Cerebellar cortex (tissue), 1 donor: ENCODE measurements around the gene COPRS.

Experiments used
- DNase-seq: peaks from one replicate; pipeline ENCODE4 v3.0.0-alpha.2; 2015; ENCODE audit warnings: low spot score

Gene COPRS

GRCh38 chr17:31858642-31859486 is at the start of gene COPRS:
Gene COPRS, minus strand, starts transcription at chr17:31859244. Its CDS starts 45 bp downstream, at chr17:31859199.
- DNase-seq, result peak; percentile 81

- DNase-seq, result no peak
Measured at GRCh38 chr17:31908386-31908785, 49.3 kb upstream of the COPRS start.

- no peak for DNase-seq
Measured at GRCh38 chr17:31907342-31907962, 48.4 kb upstream of the COPRS start.

DNA sequence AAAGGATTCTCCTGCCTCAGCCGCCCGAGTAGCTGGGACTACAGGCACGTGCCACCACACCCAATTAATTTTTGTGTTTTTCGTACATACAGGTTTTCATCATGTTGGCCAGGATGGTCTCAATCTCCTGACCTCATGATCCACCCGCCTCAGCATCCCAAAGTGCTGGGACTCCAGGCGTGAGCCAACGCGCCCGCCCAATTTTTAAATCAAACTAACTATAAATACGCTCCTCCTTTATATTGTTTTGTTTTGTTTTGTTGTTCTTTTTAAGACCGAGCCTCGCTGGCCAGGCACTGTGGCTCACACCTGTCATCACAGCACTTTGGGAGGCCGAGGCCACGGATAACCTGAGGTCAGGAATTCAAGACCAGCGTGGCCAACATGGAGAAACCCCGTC is 44.4 kb upstream of the COPRS start:
- no peak for DNase-seq

DNA sequence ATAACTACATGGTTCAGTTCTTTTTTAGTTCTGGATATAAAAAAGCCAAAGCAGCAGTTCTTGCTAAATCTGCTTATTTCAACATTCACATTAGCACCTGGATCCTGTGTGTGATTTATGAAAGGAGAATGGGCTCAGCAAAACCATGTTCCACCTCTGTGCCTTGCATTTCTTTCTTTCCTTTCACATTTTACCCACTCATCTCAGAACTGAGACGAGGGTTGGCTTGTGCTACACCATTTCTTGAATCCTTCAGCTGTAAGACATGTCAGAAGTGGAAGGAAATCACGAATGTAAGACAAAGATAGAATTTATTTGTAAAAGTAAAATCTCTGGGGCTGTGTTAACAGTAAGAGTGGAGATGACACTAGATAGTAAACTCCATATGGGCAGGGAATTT is 43.6 kb upstream of the COPRS start:
- no peak for DNase-seq

DNA sequence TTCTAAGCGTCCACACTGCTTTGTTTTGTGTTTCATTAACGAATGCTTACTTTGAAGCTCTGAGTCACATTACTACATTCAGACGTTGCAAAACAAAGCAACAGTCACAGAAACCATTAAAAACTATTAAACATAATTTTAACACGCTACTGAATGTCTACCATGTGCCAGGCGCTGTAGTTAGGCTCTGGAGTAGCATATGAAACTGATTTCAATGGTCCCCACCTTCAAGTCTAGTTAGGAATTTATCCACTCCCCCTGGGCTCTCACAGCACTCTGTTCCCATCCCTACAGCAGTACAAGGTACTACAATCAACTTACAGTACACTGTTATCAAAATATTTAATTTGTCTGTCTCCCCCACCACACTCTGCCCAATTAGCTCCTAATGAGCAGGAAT is 41.8 kb upstream of the COPRS start:
- DNase-seq, result no peak

DNA sequence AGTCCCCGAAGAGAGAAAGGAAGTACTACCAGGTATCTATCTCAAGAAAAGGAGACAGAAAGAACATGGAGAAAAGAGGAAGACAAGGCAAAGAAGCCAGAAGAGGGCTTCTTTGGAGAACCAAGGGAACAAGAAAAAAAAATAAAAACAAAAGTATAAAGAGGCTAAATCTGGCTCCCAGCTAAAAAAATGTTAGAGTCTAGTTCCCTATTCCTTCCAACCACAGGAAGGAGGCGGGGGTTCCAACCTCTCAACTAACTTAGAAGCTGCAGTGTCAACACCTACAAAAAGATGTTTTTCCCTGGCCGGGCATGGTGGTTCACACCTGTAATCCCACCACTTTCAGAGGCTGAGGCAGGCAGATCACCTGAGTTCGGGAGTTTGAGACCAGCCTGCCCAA is 29.1 kb upstream of the COPRS start:
- DNase-seq, result no peak

- DNase-seq, result no peak
Measured at GRCh38 chr17:31882571-31882970, 23.5 kb upstream of the COPRS start.

DNA sequence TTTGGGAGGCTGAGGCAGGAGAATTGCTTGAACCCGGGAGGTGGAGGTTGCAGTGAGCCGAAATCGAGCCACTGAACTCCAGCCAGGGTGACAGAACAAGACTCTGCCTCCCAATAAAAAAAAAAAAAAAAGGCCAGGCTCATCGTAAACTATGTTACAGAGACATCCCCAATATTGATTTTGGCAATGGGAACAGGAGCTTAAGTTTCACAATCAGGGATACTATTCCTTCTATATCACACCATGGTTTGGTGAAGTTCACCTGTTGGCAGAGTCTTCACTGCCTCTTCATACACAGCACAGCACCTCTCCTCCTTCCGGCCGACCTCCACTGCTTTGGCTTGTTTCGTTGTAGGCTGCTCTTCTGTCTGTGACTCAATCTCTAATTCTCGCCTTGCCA is 21.3 kb upstream of the COPRS start:
- no peak for DNase-seq

DNA sequence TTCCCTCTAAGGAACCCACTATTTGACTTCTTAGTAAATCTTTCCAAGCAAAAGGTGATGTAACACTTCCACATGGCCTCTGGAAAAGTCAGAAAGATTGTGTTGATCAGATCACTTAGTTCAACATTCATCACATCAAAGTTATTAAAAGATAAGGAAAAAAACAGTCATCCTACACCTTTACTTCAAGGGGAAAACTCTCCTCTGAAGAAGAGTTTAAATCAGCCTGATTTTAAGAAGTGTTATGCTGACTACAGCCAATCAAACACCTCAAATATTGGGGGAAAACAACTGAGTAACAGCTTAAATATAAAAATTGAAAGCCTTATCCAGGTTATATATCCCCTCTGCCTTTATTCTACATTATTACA is 19.6 kb upstream of the COPRS start:
- DNase-seq, result no peak

DNA sequence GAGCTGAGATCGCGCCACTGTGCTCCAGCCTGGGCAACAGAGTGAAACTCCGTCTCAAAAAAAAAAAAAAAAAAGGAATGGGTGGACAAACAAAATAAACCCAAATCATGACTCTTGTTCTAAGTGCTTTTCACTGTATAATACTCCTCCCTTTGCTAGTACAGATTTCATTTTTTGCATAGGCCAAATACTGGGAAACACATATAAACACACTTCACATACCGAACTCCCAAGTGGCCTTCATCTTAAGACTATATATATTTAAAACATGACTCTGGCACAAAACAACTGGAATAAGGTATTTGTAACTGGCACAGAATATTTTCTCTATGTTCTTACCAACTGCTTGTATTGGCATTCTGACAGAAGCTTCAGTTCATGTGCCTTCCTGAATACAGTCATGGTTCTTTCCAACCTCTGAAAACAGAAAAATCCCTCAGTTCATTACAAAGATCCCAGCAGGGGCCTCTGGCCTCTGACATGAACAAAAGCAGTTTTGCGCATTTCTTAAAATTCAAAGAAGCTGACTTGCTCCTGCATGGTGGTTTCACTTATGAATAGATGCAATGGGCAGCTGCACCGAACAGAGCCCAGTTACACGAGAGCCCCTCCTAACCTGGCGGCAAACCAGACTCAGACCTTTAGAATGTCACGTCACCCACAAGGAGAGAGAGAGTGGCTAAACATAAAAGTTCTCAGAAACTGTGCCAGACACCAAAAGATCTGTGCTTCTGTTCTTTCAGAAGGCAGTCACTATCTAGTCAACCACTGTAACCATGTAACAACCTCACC is 19.1 kb upstream of the COPRS start:
- DNase-seq, result no peak

- no peak for DNase-seq
Measured at GRCh38 chr17:31877341-31877740, 18.3 kb upstream of the COPRS start.

DNA sequence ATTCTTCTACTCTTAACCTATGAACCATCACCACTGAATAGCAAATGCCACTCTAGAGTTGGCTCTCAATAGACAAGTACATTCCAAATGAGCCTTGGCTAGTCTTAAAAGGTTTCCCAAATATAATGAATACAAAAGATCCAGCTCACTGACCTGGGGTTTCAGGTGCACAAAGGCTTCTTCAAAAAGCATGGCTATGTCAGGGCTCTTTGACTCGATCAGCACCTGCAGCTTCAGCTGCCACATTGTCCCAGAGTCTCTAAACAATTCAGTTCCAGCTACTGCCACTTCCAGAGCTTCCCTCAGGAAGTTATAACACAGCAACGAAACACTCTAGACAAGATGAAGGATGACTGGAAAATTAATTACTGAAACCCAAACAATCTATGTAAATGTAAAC is 16.0 kb upstream of the COPRS start:
- no peak for DNase-seq

GRCh38 chr17:31869797-31870568 is 10.9 kb upstream of the COPRS start:
- DNase-seq, result no peak

DNA sequence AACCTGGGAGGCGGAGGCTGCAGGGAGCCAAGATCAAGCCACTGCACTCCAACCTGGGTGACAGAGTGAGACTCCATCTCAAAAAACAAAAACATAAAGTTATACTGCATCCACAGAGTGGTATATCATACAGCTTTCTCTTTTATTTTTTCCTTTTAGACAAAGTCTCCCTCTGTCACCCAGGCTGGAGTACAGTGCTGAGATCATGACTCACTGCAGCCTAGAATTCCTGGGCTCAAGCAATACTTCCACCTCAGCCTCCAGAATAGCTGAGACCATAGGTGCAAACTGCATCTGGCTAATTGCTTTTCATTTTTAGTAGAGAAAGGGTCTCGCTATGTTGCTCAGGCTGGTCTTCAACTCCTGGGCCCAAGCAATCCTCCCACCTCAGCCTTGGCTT is 10.0 kb upstream of the COPRS start:
- no peak for DNase-seq

DNA sequence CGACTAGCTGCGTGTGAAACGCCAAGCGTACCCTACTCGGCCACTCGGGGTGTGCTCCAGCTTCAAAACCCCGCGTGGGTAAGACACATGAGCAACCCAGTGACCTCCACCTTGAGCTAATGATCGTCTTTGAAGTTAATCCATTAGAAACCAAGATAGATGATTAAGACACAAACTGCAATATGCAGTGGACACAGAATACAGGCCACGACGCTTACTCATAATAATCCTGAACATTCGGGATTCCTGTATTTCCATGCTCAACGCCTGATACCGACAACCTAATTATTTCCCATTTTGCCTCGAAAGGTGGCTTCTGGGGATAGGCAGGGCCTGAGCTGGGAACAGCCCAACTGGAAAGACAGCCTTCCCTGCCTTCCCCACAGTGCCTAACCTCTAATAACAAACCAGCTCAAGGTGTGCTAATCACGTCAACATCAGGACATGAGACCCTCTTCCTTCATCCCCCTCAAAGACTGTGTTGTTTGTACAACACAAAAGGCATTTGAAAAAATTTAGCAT is 504 bp upstream of the COPRS start:
- peak; percentile 27 for DNase-seq

GRCh38 chr17:31857920-31858641 is 963 bp downstream of the COPRS start:
- DNase-seq, result peak; percentile 53

- no peak for DNase-seq
Measured at GRCh38 chr17:31856750-31857149, 2.3 kb downstream of the COPRS start.

- no peak for DNase-seq
Measured at GRCh38 chr17:31854672-31855071, 4.4 kb downstream of the COPRS start.

- DNase-seq, result no peak
Measured at GRCh38 chr17:31853911-31854470, 5.1 kb downstream of the COPRS start.

DNA sequence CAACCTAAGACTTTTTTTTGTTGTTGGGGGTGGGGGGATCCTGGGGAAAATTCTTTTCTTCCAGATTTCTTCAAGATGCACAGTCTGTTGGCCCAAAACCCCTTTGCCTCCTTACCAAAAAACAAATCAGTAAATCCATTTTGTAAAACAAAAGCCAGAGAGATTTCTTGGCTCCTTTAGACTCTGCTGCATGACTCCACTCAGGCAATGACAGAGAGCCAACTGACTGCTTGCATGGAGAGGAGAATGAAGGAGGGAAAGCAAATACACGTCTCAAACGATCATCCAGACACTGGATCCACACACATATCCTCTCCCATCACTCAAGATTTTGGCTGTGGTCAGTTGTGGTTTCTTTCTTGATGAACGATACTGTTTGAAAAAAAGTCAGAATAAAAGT is 13.8 kb downstream of the COPRS start:
- DNase-seq, result no peak
